HepG2 (cell line): ENCODE results near the gene NLRP12. TPM values are rescaled to one million over a fixed set of nuclear protein-coding genes. Genes with fewer than 3 reads are reported as not detected.

Experiments
- AGO2 ChIP-seq: fragments of 200-400 bp; formaldehyde crosslinking; optimal IDR thresholded peaks from 2 replicates; pipeline ENCODE3; 2017; ENCODE audit warnings: mild to moderate bottlenecking, low read depth, low read length, moderate library complexity
- AKAP8 ChIP-seq: sonication (generic); formaldehyde crosslinking; IDR thresholded peaks from 2 replicates; pipeline ENCODE4 v1.5.1; 2020; ENCODE audit warnings: mild to moderate bottlenecking, missing genetic modification reagents
- BCL3 ChIP-seq: sonication (generic); formaldehyde crosslinking; IDR thresholded peaks from 2 replicates; pipeline ENCODE4 v1.5.1; 2020; ENCODE audit warnings: mild to moderate bottlenecking, missing genetic modification reagents, moderate library complexity
- GLI4 ChIP-seq: sonication (generic); formaldehyde crosslinking; IDR thresholded peaks from 2 replicates; pipeline ENCODE4 v1.5.1; 2020; ENCODE audit warnings: missing genetic modification reagents, mild to moderate bottlenecking, moderate library complexity, borderline replicate concordance
- GRHL1 ChIP-seq: sonication (generic); formaldehyde crosslinking; conservative IDR thresholded peaks from 2 replicates; pipeline ENCODE4 v1.8.0; 2022; ENCODE audit warnings: missing genetic modification reagents
- HNRNPK ChIP-seq: fragments of 200-400 bp; formaldehyde crosslinking; IDR thresholded peaks from 2 replicates; pipeline ENCODE4 v1.6.1; 2018; ENCODE audit warnings: low read length, low read depth, moderate library complexity, mild to moderate bottlenecking; ENCODE audit not compliant: poor library complexity, severe bottlenecking
- ISX ChIP-seq: sonication (generic); formaldehyde crosslinking; conservative IDR thresholded peaks from 2 replicates; pipeline ENCODE4 v1.5.0; 2020; ENCODE audit warnings: missing genetic modification reagents
- KAT7 ChIP-seq: IDR thresholded peaks from 2 replicates; pipeline ENCODE4 v1.6.1; 2018; ENCODE audit warnings: borderline replicate concordance, missing compliant biosample characterization
- LCORL ChIP-seq, 2 experiments: fragments of 450-650 bp in 1 of 2; sonication (generic) in 1 of 2; formaldehyde crosslinking in 1 of 2; IDR thresholded peaks; 2 replicates each; pipeline versions ENCODE4 v1.5.0 to v1.6.1; 2017 to 2020; ENCODE audit warnings: antibody characterized with exemption in 1 of 2, missing genetic modification reagents in 1 of 2
- MTERF4 ChIP-seq: sonication (generic); formaldehyde crosslinking; IDR thresholded peaks from 2 replicates; pipeline ENCODE4 v1.8.0; 2023; ENCODE audit warnings: mild to moderate bottlenecking, missing genetic modification reagents
- NR2F2 ChIP-seq: IDR thresholded peaks from 2 replicates; pipeline ENCODE4 v1.6.1; 2012; ENCODE audit warnings: low read depth, inconsistent platforms, borderline replicate concordance
- RXRA ChIP-seq: sonication (generic); formaldehyde crosslinking; IDR thresholded peaks from 2 replicates; pipeline ENCODE4 v1.5.1; 2020; ENCODE audit warnings: missing genetic modification reagents
- SALL2 ChIP-seq: sonication (generic); formaldehyde crosslinking; IDR thresholded peaks from 2 replicates; pipeline ENCODE4 v1.8.1; 2023; ENCODE audit warnings: mild to moderate bottlenecking, missing genetic modification reagents, inconsistent platforms
- SP4 ChIP-seq: sonication (generic); formaldehyde crosslinking; IDR thresholded peaks from 2 replicates; pipeline ENCODE4 v1.8.1; 2023; ENCODE audit warnings: mild to moderate bottlenecking, missing genetic modification reagents
- TCF7L2 ChIP-seq: IDR thresholded peaks from 2 replicates; pipeline ENCODE4 v1.6.1; 2011; ENCODE audit warnings: mild to moderate bottlenecking, low read depth, low read length, moderate library complexity
- TEAD3 ChIP-seq: optimal IDR thresholded peaks from 2 replicates; pipeline ENCODE3; 2016; ENCODE audit warnings: borderline replicate concordance
- TFE3 ChIP-seq: IDR thresholded peaks from 2 replicates; pipeline ENCODE4 v1.6.1; 2016
- THAP11 ChIP-seq: IDR thresholded peaks from 2 replicates; pipeline ENCODE4 v1.6.1; 2016; ENCODE audit warnings: missing biosample characterization, missing genetic modification reagents
- ZBTB42 ChIP-seq: sonication (generic); formaldehyde crosslinking; IDR thresholded peaks from 2 replicates; pipeline ENCODE4 v1.5.0; 2020; ENCODE audit warnings: mild to moderate bottlenecking, missing genetic modification reagents
- ZBTB7A ChIP-seq: sonication (generic); formaldehyde crosslinking; IDR thresholded peaks from 2 replicates; pipeline ENCODE4 v1.8.0; 2022; ENCODE audit warnings: mild to moderate bottlenecking, missing genetic modification reagents
- ZNF24 ChIP-seq: fragments of 450-650 bp; IDR thresholded peaks from 2 replicates; pipeline ENCODE4 v1.6.1; 2017; ENCODE audit warnings: antibody characterized with exemption, mild to moderate bottlenecking
- ZNF264 ChIP-seq: sonication (generic); formaldehyde crosslinking; IDR thresholded peaks from 2 replicates; pipeline ENCODE4 v1.4.0; 2020; ENCODE audit warnings: missing genetic modification reagents
- ZNF546 ChIP-seq: sonication (generic); formaldehyde crosslinking; conservative IDR thresholded peaks from 2 replicates; pipeline ENCODE4 v1.8.1; 2023; ENCODE audit warnings: mild to moderate bottlenecking, missing genetic modification reagents
- ZNF616 ChIP-seq: sonication (generic); formaldehyde crosslinking; IDR thresholded peaks from 2 replicates; pipeline ENCODE4 v1.5.0; 2020; ENCODE audit warnings: low read depth, mild to moderate bottlenecking, missing genetic modification reagents
- polyA plus RNA-seq, 8 experiments: library from polyadenylated mRNA; depleted of rRNA in 3 of 8; stranded (reverse) in 7 of 8; unstranded in 1 of 8; fragments of >200 nt; fragmentation: Illumina TruSeq in 4 of 8; extraction: Trizol in 4 of 8; gene quantifications; 2 replicates each; pipeline versions ENCODE4 v1.2.1 to v1.2.3, GENCODE V29; 2011 to 2016; ENCODE audit warnings: low read depth in 4 of 8, missing spikeins in 1 of 8, mixed read lengths in 1 of 8; ENCODE audit not compliant: insufficient read depth in 1 of 8
- total RNA-seq, 5 experiments: library from RNA; depleted of rRNA; stranded (reverse); fragments of >200 nt; fragmentation: Illumina TruSeq; extraction: Trizol; gene quantifications; 2 replicates each; pipeline ENCODE4 v1.2.3, GENCODE V29; 2016; ENCODE audit warnings: low read depth in 1 of 5

NLRP12 gene
- total and polyA plus RNA-seq, 2 of the 13 experiments (the other 11 are each of a cell fraction or from before 2014, with no cell fraction given) = 0.15 to 0.20 TPM

GRCh38 chr19:53868892-53869804 is 45.0 kb upstream of the NLRP12 start (continued):
- TF ChIP-seq AKAP8 (CRISPR knock-in tag) = peak; percentile 91; the same call in 1 of the 2 replicates
- TF ChIP-seq NR2F2 = no peak
- no peak for TF ChIP-seq SALL2 (CRISPR knock-in tag)
- peak; percentile 51; the same call in 1 of the 2 replicates for TF ChIP-seq KAT7 (CRISPR knock-in tag)
- TF ChIP-seq GRHL1 = no peak
- TF ChIP-seq RXRA = peak; percentile 88
- TF ChIP-seq ZNF264 (CRISPR knock-in tag) = no peak
- 0 out of 2 replicates have a peak, but pooled peaks have one; percentile 20 for TF ChIP-seq GLI4 (CRISPR knock-in tag)
- TF ChIP-seq TCF7L2 = no peak
- TF ChIP-seq ZBTB42 = no peak
- TF ChIP-seq ZNF546 = no peak
- 0 out of 2 replicates have a peak, but pooled peaks have one; percentile 18 for TF ChIP-seq BCL3 (CRISPR knock-in tag)
- TF ChIP-seq ZNF616 (CRISPR knock-in tag) = no peak
- peak; percentile 54; the same call in 1 of the 2 replicates for TF ChIP-seq SP4 (CRISPR knock-in tag)
- no peak for TF ChIP-seq LCORL (IDR thresholded peaks at IDR 0.05)
- TF ChIP-seq LCORL (CRISPR knock-in tag; IDR thresholded peaks at IDR 0.05) = 0 out of 2 replicates have a peak, but pooled peaks have one; percentile 14
- no peak; the same call in none of the 2 replicates for TF ChIP-seq ZBTB7A (CRISPR knock-in tag)
- TF ChIP-seq TEAD3 (CRISPR knock-in tag) = peak; percentile 15
- peak; percentile 98 for TF ChIP-seq AGO2
- TF ChIP-seq ISX (CRISPR knock-in tag) = 0 out of 2 replicates have a peak, but pooled peaks have one; percentile 60
- TF ChIP-seq MTERF4 (CRISPR knock-in tag) = peak; percentile 54; the same call in 1 of the 2 replicates
- TF ChIP-seq THAP11 (CRISPR knock-in tag) = peak; percentile 74
- TF ChIP-seq TFE3 = peak; percentile 36; the same call in 1 of the 2 replicates
- no peak for TF ChIP-seq ZNF24
- peak; percentile 66 for TF ChIP-seq HNRNPK
